T-helper 2 cell (primary cell): ENCODE data around the gene DENND1A.

Experiments
- DNase-seq, 5 experiments: peaks; one replicate each; pipeline versions ENCODE4 v3.0.0 to v3.0.0-alpha.2; 2012 to 2022

The DENND1A gene

GRCh38 chr9:123478967-123479602 is 450.8 kb downstream of the DENND1A start:
- DNase-seq, result no peak

GRCh38 chr9:123478160-123478559 is 451.8 kb downstream of the DENND1A start:
- no peak for DNase-seq

- DNase-seq, result no peak
Observed at GRCh38 chr9:123475407-123475806, 454.5 kb downstream of the DENND1A start.

- no peak for DNase-seq
Observed at GRCh38 chr9:123472862-123473614, 456.9 kb downstream of the DENND1A start.

- no peak for DNase-seq
Observed at GRCh38 chr9:123471843-123472570, 457.9 kb downstream of the DENND1A start.

- no peak for DNase-seq
Observed at GRCh38 chr9:123470991-123471770, 458.7 kb downstream of the DENND1A start.

- no peak for DNase-seq
Observed at GRCh38 chr9:123470121-123470782, 459.7 kb downstream of the DENND1A start.

GRCh38 chr9:123469282-123469681 is 460.6 kb downstream of the DENND1A start:
- no peak for DNase-seq

- no peak for DNase-seq
Observed at GRCh38 chr9:123468541-123468940, 461.4 kb downstream of the DENND1A start.

GRCh38 chr9:123465304-123465703 is 464.6 kb downstream of the DENND1A start:
- no peak for DNase-seq

- DNase-seq, result no peak
Observed at GRCh38 chr9:123460091-123460490, 469.8 kb downstream of the DENND1A start.

- no peak for DNase-seq
Observed at GRCh38 chr9:123457583-123457982, 472.3 kb downstream of the DENND1A start.

- no peak for DNase-seq
Observed at GRCh38 chr9:123456011-123456410, 473.9 kb downstream of the DENND1A start.

GRCh38 chr9:123455187-123455586 is 474.7 kb downstream of the DENND1A start:
- DNase-seq, result no peak

- no peak for DNase-seq
Observed at GRCh38 chr9:123454361-123454760, 475.6 kb downstream of the DENND1A start.

GRCh38 chr9:123453831-123454321 is 476.1 kb downstream of the DENND1A start:
- DNase-seq, result no peak

GRCh38 chr9:123453076-123453667 is 476.8 kb downstream of the DENND1A start:
- DNase-seq, result no peak

- no peak for DNase-seq
Observed at GRCh38 chr9:123450996-123451395, 478.9 kb downstream of the DENND1A start.

GRCh38 chr9:123450098-123450770 is 479.7 kb downstream of the DENND1A start:
- DNase-seq, result no peak

GRCh38 chr9:123447934-123448646 is 481.8 kb downstream of the DENND1A start:
- no peak for DNase-seq
